Measurements from ENCODE around the gene COG4.
"Not testable (repeated sequence)": the region's sequence is repeated elsewhere in the genome, so short reads cannot be mapped to it uniquely, and the experiment has no call there.

Gene COG4

DNA sequence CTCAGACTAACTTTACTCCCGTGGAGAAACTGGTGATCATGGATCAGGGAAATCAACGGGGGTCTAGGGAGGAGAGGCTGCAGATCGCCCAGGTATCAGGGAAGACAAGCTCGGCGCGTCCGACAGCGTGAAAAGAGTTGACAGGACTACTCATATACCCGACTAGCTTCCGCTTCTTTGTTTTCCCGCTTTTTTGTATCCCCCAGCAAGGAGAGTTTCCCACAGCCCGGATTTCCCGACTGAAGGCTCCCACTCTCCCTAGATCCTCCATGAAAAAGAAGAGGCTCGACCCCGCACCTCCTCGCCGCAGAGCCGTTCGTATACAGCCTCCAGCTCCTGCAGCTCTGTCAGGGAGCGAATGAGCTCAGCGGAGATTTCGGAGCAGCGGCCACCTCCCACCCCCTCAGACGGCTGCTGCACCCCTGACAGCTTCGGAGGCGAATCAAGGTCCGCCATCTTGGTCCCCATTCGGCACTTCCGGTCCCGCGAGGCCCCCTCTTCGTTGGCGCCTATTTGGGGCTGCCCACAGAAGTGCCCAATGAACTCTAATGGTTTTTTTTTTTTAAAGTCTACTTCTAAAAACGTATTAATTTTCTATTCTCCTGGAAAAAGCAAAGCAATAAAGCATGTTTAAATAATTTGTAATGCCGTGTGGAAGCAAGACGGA lies at the start of gene COG4:
COG4 (minus strand) TSS at position 479 of the 667 bp plus-strand sequence; CDS start at position 468, 11 bp downstream.
- DNase-seq (ENCODE audit: low spot score), result peak; percentile 96

DNA sequence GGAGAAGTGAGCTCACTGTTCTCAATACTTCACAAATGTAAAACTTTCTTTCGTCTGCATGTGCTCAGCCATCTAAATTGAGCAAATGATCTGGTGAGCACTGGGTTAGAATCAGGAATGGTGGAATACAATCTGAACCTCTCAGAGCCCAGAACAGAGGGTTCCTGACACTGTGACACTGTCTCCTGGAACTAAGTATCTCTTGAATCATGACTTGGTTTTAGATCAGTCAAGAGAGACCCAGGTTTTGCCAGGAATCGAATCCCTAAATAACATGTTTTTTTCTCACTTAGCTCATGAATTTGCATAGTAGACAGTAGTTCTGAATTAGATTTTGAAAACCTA lies 49.5 kb upstream of the COG4 start:
- DNase-seq (ENCODE audit: low spot score), result no peak

DNA sequence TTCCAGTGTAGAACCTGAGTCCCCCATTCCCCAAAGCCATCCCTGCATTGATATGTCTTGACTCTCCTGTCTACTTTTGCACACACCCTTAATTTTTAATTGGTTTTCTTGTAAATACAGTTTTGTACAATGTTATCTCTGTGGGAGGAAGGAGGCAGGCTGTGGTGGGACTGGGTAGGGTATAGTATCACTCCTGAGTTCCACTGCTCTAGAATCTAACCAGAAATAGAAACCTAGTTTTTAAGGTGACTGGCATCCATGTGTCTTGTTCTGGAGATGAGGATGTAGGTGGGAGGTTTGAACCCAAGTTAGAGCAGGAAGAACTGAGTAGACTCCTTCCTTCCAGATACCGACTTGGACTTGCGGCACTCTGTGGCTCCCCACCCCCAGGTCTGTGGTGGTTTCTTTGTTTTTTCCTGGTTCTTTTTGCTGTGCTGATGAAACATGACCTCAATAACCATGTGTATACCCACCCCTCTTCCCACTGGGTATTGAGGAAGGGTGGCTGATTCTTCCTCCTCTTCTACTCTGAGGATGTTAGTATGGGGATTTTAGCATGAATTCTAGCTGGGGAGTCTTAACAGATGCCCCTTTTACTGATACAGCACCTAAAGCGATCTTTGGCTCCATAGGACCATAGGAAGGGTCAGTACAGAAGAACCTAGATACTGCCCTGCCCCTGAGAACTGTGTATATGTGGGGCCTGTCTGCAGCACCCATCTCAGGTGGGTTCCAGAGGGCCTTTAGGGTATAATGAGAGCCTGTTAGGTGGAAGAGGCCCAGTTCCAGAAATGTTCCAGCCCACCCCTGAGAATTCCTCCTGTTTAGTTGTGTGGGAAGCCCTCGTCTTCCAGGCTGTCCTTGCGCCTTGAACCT lies 48.9 kb upstream of the COG4 start:
- DNase-seq (ENCODE audit: low spot score), result no peak

DNA sequence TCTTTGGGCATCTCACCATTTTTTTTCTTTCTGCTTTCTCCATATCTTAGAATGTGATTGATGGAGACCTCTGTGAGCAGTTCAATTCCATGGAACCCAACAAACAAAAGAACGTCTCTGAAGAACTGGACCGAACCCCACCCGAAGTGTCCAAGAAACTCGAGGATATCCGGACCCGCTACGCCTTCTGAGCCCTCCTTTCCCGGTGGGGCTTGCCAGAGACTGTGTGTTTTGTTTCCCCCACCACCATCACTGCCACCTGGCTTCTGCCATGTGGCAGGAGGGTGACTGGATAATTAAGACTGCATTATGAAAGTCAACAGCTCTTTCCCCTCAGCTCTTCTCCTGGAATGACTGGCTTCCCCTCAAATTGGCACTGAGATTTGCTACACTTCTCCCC lies 48.3 kb upstream of the COG4 start:
- DNase-seq (ENCODE audit: low spot score), result no peak

DNA sequence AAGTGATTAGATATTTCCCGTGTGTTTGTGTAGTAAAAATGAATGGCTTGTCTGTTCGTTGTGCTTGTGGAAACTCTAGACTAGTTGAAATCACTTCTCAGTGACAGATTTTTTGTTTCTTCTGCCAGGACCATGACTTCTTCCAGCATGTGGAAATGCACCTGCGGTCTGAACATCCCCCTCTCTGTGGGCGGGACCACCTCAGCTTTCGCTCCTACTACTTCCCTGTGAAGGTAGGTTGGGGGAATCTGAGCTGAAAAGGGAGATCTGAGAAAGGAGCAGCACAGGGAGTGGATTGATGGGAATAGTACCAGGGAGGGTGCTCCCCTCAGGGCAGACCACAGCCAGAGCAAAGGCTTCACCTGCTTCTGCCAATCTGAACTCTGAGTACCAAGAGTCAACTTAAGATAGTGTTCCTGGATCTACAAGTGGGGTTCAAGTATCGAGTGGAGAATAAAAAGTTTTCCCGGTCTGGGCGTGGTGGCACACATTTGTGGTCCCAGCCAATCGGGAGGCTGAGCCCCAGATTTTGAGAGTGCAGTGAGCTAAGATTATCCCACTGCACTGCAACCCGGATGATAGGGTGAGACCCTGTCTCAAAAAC lies 47.7 kb upstream of the COG4 start:
- DNase-seq (ENCODE audit: low spot score), result no peak

DNA sequence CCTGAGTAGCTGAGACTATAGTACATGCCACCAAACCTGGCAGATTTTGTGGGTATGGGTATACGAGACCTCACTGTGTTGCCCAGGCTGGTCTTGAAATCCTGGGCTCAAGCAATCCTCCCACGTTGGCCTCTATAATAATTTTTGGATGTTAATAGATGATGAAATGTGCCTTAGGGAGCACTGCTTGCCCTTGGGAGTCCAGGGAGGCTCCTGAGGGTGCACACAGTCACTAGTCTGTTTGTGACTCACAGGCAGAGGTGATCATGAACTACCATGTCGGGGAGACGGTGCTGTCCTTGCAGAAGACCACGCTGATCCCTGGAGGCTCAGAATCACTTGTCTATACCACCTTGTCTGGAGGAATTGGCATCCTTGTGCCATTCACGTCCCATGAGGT lies 46.4 kb upstream of the COG4 start:
- no peak for DNase-seq (ENCODE audit: low spot score)

DNA sequence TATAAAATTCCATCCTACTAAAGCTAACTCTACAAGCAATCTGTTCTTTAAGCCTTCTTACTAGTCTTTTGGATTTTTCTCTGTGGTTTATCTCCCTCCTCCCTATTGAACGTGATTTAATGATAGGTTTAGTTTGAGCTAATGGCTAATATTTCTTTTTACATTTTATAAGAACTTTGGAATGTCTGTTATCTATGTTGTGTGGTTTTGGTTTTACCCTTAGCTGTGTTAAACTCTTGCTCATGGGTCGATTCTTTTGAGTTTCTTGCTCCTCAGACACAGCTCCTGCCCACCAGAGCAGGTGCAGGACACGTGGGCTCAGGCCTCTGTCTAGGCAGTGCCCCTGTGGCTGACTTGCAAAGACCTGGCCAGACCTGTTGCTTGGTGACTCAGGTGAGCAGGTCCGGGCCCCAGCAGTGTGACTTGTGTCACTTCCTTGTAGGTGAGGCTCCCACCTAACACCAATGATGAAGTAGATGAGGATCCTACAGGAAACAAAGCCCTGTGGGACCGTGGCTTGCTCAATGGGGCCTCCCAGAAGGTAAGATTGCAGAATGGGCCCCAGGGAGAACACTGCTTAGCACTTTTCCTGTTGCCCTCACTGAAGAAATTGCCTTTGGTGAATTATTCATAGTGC lies 45.4 kb upstream of the COG4 start:
- DNase-seq (ENCODE audit: low spot score), result no peak

DNA sequence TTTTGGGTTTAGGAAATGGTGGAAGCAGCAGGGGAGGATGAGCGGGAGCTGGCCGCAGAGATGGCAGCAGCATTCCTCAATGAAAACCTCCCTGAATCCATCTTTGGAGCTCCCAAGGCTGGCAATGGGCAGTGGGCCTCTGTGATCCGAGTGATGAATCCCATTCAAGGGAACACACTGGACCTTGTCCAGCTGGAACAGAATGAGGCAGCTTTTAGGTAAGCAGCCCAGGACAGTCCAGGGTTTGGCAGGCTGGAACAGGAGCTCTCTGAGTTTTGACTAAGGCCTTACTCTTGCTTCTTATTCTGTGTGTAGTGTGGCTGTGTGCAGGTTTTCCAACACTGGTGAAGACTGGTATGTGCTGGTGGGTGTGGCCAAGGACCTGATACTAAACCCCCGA lies 41.7 kb upstream of the COG4 start:
- DNase-seq (ENCODE audit: low spot score), result no peak

DNA sequence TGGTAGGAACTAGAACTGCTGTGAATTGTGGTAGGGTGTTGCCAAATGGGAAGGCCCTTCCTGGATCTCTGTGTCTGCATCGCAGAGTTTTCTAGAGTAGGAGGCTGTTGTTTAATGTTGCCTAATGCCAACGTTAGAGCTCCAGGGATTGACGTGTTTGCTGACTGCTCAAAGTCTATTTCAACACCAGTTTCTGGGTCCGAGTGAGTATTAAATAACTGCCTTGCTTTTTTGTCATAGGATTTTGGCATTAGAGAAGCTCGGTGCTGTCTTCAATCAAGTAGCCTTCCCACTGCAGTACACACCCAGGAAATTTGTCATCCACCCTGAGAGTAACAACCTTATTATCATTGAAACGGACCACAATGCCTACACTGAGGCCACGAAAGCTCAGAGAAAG lies 40.3 kb upstream of the COG4 start:
- DNase-seq (ENCODE audit: low spot score), result no peak

DNA sequence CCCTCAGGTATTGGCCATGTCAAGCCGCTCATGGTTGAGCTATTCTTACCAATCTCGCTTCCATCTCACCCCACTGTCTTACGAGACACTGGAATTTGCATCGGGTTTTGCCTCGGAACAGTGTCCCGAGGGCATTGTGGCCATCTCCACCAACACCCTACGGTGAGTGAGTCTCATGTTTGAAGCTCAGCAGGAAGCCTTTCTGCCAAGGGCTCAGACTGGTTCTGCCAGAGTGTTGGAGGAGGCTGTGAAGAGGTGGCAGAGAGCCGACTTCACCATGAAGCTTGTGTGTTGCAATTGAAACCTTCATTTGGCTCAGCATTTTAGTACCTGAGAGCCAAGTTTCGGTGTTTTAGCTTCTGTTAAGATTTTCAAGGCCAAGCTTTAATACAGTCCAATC lies 38.3 kb upstream of the COG4 start:
- no peak for DNase-seq (ENCODE audit: low spot score)

DNA sequence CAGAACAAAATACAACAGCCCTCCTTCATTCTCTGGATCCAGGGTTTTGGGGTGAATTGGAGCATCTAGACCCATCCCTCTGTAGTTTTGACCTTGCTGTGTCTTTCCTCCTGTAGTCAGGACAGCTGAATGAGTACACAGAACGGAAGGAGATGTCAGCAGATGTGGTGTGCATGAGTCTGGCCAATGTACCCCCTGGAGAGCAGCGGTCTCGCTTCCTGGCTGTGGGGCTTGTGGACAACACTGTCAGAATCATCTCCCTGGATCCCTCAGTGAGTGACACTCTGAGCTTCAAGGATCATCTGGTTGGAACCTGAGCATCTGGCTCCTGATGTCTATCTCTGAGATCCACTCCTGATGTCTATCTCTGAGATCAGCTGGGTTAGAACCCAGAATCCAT lies 32.7 kb upstream of the COG4 start:
- DNase-seq (ENCODE audit: low spot score), result no peak

DNA sequence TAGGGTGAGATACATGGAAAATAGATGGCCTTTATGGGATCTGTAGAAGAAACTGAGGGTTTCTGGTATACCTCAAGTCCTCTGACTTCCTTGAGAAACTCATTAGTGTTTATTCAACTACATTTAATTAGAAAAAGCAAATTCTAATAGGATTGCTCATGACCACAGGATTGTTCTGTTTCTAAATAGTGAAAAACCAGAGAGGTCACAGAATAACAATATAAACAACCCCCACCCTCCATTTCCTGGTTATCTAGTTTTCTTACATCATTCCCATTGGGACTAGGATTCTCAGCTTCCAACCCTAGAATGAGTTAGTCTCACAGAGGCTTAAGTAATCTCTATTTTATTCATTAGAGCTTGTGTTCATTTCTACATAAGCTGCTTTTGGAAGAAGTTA lies 30.3 kb upstream of the COG4 start:
- no peak for DNase-seq (ENCODE audit: low spot score)

DNA sequence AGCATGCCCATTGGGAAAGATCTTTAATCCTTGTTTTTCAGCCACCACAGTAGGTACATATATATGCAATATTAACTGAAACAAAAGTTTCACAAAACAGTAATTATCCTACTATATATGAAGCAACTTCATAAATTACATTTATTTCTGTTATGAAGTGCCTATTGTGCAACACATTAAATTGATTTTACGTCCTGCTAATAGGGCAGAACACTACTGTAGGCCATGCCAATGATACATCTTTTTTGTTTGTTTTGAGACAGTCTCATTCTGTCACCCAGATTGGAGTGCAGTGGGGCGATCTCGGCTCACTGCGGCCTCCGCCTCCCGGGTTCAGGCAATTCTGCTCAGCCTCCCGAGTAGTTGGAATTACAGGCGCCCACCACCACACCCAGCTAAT lies 29.3 kb upstream of the COG4 start:
- DNase-seq (ENCODE audit: low spot score), result no peak

DNA sequence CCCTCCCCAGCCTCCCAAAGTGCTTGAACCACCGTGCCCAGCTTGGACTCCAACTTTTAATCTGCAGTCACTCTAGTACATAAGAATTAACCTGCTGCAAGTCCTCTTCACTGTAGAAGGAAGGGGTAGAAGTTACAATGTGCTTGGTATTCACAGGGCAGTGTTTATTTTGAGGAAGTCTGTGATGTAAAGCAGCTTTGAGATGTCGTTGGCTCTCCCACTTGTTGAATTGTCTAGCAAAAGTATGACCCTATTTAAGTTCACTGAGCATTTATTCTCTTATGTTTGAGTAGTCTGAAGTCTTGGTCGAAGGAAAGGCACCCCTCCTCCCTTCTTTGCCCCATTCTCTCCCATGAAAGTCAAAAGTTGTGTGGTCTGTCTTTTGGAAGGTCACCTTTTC lies 28.4 kb upstream of the COG4 start:
- no peak for DNase-seq (ENCODE audit: low spot score)

DNA sequence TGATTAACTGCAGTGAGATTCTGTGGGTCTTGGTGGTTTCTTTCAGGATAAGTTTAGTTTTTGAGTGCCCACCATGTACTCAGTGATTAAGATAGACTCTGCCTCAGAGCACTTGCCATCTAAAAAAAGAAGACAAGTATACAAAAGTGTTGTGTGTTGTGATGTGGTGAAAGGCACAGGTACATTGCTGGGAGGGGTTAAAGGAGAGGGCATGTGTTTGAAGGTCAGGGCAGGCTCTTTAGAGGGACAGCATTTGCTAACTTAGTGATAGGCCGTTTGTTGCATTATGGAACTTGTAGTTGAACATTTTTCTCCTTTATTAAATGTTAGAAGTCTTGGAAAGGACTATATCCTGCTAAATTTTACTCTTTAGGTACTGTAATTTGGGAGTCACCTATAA lies 26.7 kb upstream of the COG4 start:
- no peak for DNase-seq (ENCODE audit: low spot score)

DNA sequence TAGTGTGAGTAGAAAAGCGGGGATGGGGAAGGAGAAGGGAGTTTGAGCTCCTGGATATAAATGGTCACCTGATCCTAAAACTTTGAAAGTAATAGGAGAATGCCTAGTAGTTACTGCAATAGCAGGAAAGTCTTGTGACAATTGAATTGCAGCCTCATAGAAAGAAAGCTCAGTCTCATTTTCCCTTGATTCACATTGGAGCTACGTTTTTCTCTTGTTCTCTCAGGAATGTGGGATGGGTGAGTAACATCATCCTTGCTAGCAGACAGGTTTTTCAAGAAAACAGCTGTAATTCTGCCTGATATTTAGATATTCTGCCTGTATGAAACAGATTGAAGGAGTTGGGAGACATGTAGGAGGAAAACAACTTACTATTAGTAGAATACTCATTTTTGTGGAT lies 25.6 kb upstream of the COG4 start:
- DNase-seq (ENCODE audit: low spot score), result no peak

DNA sequence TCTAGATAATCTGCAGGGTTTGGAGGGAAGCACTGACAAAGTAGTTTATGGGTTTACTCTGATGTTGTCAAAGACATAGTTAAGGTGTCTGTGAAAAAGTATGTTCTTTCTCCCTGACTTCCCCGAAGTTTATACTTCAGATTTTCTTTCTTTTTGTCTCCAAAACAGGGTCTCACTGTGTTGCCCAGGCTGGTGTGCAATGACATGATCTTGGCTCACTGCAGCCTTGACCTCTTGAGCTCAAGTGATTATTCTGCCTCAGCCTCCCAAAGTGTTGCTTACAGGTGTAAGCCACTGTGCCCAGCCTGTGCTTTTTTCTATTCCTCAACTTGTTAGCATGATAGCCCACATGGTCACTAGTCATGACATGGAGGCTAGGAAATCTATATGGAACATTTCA lies 21.2 kb upstream of the COG4 start:
- no peak for DNase-seq (ENCODE audit: low spot score)

DNA sequence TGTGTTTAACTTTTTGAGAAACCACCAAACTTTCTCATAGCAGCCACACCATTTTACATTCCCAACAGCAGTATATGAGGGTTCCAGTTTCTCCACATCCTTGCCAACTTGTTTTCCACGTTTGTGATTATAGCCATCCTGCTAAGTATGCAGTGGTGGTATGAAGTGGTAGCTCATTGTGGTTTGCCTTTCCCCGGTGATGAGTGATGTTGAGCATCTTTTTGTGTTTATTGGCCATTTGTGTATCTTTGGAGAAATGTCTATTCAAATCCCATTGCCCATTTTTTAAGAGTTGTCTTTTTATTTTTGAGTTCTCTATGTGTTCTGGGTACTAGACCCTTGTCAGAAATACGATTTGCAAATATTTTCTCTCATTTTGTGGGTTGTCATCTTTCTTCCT lies 17.6 kb upstream of the COG4 start:
- no peak for DNase-seq (ENCODE audit: low spot score)

DNA sequence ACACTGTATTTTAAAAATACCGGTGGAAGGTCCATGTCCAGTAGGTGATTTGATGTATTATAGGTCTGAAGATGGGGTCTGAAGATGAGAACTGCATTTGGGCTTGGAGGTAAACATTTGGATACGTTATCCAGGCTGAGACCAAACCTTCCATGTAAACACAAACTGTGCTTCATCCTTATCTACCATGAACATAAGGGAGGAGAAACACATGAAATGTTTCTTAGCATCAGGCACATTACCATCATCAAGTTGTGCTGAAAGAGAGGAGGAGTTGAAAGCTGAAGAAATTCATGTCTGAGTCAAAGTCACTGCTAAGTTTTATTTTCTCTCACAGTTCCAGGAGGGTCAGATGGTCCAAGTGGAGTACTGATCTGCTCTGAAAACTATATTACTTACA lies 11.6 kb upstream of the COG4 start:
- DNase-seq (ENCODE audit: low spot score), result no peak

DNA sequence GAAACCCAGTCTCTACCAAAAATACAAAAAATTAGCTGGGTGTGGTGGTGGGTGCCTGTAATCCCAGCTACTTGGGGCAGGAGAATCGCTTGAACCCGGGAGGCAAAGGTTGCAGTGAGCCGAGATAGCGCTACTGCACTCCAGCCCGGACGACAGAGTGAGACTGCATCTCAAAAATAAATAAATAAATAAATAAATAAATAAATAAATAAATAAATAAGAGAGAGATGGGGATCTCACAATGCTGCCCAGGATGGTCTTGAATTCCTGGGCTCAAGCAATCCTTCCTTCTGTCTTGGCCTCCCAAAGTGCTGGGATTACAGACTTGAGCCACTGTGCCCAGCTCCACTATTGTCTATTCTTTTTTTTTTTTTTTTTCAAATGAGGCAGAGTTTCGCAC lies 6.6 kb upstream of the COG4 start:
- not testable (repeated sequence) for DNase-seq (ENCODE audit: low spot score)

DNA sequence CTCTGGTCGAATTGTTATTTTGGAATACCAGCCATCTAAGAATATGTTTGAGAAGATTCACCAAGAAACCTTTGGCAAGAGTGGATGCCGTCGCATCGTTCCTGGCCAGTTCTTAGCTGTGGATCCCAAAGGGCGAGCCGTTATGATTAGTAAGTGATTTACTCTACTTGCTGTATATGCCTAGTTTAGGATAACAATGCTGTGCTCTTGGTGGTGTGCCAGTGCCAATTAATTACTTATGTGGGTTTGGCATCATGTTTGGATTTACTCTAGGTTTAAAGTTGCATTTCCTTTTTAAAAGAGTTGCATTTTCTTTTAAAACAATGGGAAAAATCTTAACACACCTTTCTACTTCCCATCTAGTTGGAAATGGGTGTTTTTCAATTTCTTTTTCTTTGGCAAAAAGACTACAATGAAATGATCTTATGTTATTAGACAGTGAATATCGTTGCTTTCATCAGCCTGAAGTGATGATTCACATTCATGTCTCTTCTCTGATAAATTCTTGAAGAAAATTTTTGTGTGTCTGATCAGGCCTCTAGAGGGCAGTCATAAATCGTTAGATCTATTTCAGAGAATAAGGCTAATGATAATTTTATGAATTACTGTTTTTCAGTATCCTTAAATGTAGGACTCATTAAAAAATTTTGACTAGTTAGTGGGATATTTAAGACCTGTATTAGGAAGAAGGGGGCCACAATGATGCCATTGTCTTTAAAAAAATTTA lies 5.9 kb upstream of the COG4 start:
- DNase-seq (ENCODE audit: low spot score), result no peak

DNA sequence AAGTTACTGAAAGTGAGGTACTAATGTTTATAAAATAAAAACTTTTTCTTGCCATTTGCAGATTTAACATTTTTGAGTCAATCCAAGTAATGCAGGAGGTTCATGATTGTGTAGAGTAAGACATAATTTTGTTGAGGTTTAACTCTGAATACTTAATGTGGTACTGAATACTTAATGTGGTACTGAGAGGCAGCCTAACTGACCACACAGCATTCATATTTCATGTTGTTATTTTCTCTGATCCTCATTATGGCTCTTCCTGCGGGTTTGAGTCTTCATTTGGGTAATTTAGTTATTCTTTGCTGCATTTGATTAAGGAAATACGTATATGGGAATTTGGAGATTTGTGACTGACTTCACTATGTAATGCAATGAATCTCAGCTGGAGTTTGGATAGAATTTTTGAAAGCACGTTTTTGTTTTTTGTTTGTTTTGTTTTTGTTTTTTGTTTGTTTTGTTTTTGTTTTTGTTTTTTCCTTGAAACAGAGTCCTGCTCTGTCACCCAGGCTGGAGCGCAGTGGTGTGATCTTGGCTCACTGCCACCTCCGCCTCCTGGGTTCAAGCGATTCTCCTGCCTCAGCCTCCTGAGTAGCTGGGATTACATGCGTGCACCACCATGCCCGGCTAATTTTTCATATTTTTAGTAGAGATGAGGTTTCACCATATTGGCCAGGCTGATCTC lies 4.1 kb upstream of the COG4 start:
- DNase-seq (ENCODE audit: low spot score), result no peak
